Inflammatory macrophage (primary cell): Measurements from ENCODE around the gene TMEM223.
"Not testable (repeated sequence)": the region's sequence is repeated elsewhere in the genome, so short reads cannot be mapped to it uniquely, and the experiment has no call there.

Source experiments
- DNase-seq, 2 donors: peaks; one replicate each; pipeline ENCODE4 v3.0.0-alpha.2; 2020 to 2022

The TMEM223 gene

GRCh38 chr11:62801071-62801470 lies 9.3 kb upstream of the TMEM223 start:
- DNase-seq, result no peak

- DNase-seq, result no peak
Measured at GRCh38 chr11:62799486-62799885, 7.7 kb upstream of the TMEM223 start.

GRCh38 chr11:62796281-62796680 lies 4.5 kb upstream of the TMEM223 start:
- DNase-seq, result no peak

- no peak for DNase-seq
Measured at GRCh38 chr11:62794201-62794775, 2.5 kb upstream of the TMEM223 start.

GRCh38 chr11:62792202-62792575 lies 383 bp upstream of the TMEM223 start:
- no peak for DNase-seq

- DNase-seq, result no peak
Measured at GRCh38 chr11:62789576-62789975, 2.2 kb downstream of the TMEM223 start.

- no peak for DNase-seq
Measured at GRCh38 chr11:62788991-62789390, 2.8 kb downstream of the TMEM223 start.

GRCh38 chr11:62787005-62787759 lies 4.6 kb downstream of the TMEM223 start, which contains the start of gene TMEM179B:
Gene TMEM179B, plus strand, starts transcription at chr11:62787402. Its CDS starts 30 bp downstream, at chr11:62787432.
- DNase-seq, result peak; percentile 99 to 100

GRCh38 chr11:62786318-62787004 lies 5.3 kb downstream of the TMEM223 start:
- DNase-seq, result peak; percentile 89 to 91

- no peak for DNase-seq
Measured at GRCh38 chr11:62782753-62783152, 9.1 kb downstream of the TMEM223 start.

- DNase-seq, result no peak
Measured at GRCh38 chr11:62778441-62778840, 13.4 kb downstream of the TMEM223 start.

GRCh38 chr11:62777389-62777788 lies 14.4 kb downstream of the TMEM223 start:
- peak; percentile 18 to 60 for DNase-seq

- DNase-seq, result no peak
Measured at GRCh38 chr11:62775646-62776045, 16.2 kb downstream of the TMEM223 start.

- DNase-seq, result no peak
Measured at GRCh38 chr11:62774407-62774806, 17.4 kb downstream of the TMEM223 start.

GRCh38 chr11:62771144-62772021 lies 20.4 kb downstream of the TMEM223 start, which contains the start of gene TAF6L:
Gene TAF6L, plus strand, starts transcription at chr11:62771396. Its CDS starts 4,388 bp downstream, at chr11:62775784.
- DNase-seq, result peak; percentile 97 to 99

GRCh38 chr11:62770778-62771143 lies 21.0 kb downstream of the TMEM223 start:
- DNase-seq, result no peak

GRCh38 chr11:62760867-62761227 lies 31.0 kb downstream of the TMEM223 start:
- not testable (repeated sequence) for DNase-seq

- DNase-seq, result no peak
Measured at GRCh38 chr11:62757846-62758788, 33.7 kb downstream of the TMEM223 start.

- DNase-seq, result no peak
Measured at GRCh38 chr11:62755086-62755615, 36.7 kb downstream of the TMEM223 start.

- peak; percentile 98 to 99 for DNase-seq
Measured at GRCh38 chr11:62753736-62754603, 37.8 kb downstream of the TMEM223 start, which contains the start of gene ZBTB3. Gene ZBTB3, minus strand, starts transcription at chr11:62754160. Its CDS starts 496 bp downstream, at chr11:62753664.
